ENCODE measurements around the gene EFCAB14. TPM values are rescaled to one million over a fixed set of nuclear protein-coding genes. Genes with fewer than 3 reads are reported as not detected.

The EFCAB14 gene
- total and polyA plus RNA-seq, 2 experiments from 2014 or later = 23.3 to 49.0 TPM

- no peak overlapping the region for H3K4me3 Mint-ChIP-seq
- Histone ChIP-seq H3K27me3 (ENCODE audit: insufficient read depth) (no peaks in the 10 kb centered on the region), H3K79me2 (replicated peaks; ENCODE audit: insufficient read depth) (no peaks in the 10 kb centered on the region), H2AFZ (no peak overlapping the region), H3K36me3 (ENCODE audit: insufficient read depth) (no peaks in the 10 kb centered on the region), H3K27ac (ENCODE audit: low read depth) (no peak overlapping the region), H3K4me2 (no peak overlapping the region), H3F3A (replicated peaks; ENCODE audit: low read depth) (no peaks in the 10 kb centered on the region), H3K4me1 (ENCODE audit: insufficient read depth) (peaks cover 17% of the 10 kb centered on the region; the same call in 1 of the 2 replicates), H4K20me1 (replicated peaks; ENCODE audit: insufficient read depth) (no peaks in the 10 kb centered on the region), H3K9me2 (ENCODE audit: insufficient read depth) (no peaks in the 10 kb centered on the region; the same call in 1 of the 2 replicates), H3K4me3 (no peak overlapping the region)
- ATAC-seq (no peak), DNase-seq (ENCODE audit: low spot score) (no peak)
- H3K27ac Mint-ChIP-seq = no peak overlapping the region; the same call in 1 of the 2 replicates
- peaks cover 9% of the 10 kb centered on the region; the same call in 1 of the 3 replicates for H3K9me3 Mint-ChIP-seq
- peaks cover 6% of the 10 kb centered on the region for H3K27me3 Mint-ChIP-seq (ENCODE audit: insufficient read depth, low read depth, poor library complexity)
- peaks cover 19% of the 10 kb centered on the region for H3K4me1 Mint-ChIP-seq
- TF ChIP-seq EZH2phosphoT487 (IDR thresholded peaks at IDR 0.05; ENCODE audit: unreplicated experiment) = no peak
- TF ChIP-seq REST (IDR thresholded peaks at IDR 0.05; ENCODE audit: unreplicated experiment) = no peak
- no peak for TF ChIP-seq ZNF462 (CRISPR knock-in tag; IDR thresholded peaks at IDR 0.05)
- no peak for TF ChIP-seq JUNB (IDR thresholded peaks at IDR 0.05; ENCODE audit: unreplicated experiment)
- no peak for TF ChIP-seq ETS1 (IDR thresholded peaks at IDR 0.05)
- no peak for TF ChIP-seq NANOG (IDR thresholded peaks at IDR 0.05; ENCODE audit: borderline replicate concordance)
- TF ChIP-seq ZNF331 (CRISPR knock-in tag; IDR thresholded peaks at IDR 0.05; ENCODE audit: low read depth) = no peak
- no peak for TF ChIP-seq EZH2 (IDR thresholded peaks at IDR 0.05; ENCODE audit: low read depth, unreplicated experiment)
- no peak for TF ChIP-seq POLR2AphosphoS5 (IDR thresholded peaks at IDR 0.05; ENCODE audit: low read depth)
- TF ChIP-seq CTCF (conservative IDR thresholded peaks at IDR 0.05; ENCODE audit: low read depth in 2 of 2) = no peak
- TF ChIP-seq CREB1 (CRISPR knock-in tag; IDR thresholded peaks at IDR 0.05; ENCODE audit: low read depth) = no peak
- no peak for TF ChIP-seq STAT1 (IDR thresholded peaks at IDR 0.05; ENCODE audit: unreplicated experiment)
- TF ChIP-seq ZNF114 (CRISPR knock-in tag; IDR thresholded peaks at IDR 0.05) = no peak
- H3K36me3 Mint-ChIP-seq (ENCODE audit: low read depth) = no peaks in the 10 kb centered on the region
Measured at GRCh38 chr1:46761740-46762139, 42.8 kb upstream of the EFCAB14 start.
